Breast epithelium (tissue), 3 donors: ENCODE data around the gene IFNLR1.

Experiments
- POLR2A ChIP-seq: fragments of 450-650 bp; IDR thresholded peaks from one replicate; pipeline ENCODE4 v1.6.1; 2016; ENCODE audit warnings: antibody characterized with exemption, mild to moderate bottlenecking, moderate library complexity
- TF ChIP-seq, protein P1 (sequence below), 3 donors: fragments of 450-650 bp; IDR thresholded peaks; one replicate each; pipeline ENCODE4 v1.5.1; 2016 to 2017; ENCODE audit warnings: antibody characterized with exemption in 3 of 3, mild to moderate bottlenecking in 3 of 3, moderate library complexity in 3 of 3

DNA sequence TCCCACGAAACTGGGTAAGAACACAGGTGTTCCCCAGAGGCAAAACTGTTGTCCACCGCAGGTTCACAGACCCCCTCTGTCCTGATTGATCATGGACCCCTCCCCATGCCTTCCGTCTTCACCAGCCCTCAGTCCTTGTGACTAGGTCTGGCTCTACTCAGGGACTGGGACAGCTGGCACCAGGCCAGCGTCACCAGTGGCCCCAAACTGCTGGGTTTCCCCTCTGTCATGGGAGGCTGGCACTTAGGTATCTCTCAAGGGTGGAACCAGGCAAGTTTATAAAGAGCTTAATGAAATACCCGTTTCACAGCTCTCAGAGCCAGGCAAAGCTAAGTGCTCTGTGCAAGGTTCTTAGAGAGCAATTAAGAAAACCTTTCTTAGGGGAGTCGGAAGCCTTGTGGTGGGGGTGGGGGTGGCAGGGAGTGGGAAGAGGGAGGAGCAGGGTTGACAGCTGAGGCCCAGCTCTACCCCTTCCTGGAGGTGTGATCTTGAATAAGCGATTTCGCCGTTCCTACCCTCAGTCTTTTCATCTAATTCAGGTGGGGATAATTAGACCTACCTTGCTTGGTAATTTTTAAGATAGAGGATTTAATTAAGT is 35.0 kb upstream of the IFNLR1 start:
- TF ChIP-seq, protein P1, sequence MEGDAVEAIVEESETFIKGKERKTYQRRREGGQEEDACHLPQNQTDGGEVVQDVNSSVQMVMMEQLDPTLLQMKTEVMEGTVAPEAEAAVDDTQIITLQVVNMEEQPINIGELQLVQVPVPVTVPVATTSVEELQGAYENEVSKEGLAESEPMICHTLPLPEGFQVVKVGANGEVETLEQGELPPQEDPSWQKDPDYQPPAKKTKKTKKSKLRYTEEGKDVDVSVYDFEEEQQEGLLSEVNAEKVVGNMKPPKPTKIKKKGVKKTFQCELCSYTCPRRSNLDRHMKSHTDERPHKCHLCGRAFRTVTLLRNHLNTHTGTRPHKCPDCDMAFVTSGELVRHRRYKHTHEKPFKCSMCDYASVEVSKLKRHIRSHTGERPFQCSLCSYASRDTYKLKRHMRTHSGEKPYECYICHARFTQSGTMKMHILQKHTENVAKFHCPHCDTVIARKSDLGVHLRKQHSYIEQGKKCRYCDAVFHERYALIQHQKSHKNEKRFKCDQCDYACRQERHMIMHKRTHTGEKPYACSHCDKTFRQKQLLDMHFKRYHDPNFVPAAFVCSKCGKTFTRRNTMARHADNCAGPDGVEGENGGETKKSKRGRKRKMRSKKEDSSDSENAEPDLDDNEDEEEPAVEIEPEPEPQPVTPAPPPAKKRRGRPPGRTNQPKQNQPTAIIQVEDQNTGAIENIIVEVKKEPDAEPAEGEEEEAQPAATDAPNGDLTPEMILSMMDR (IDR thresholded peaks at IDR 0.05): no peak
- TF ChIP-seq POLR2A: no peak
